GM23338 (cell line): Measurements from ENCODE around the gene LRBA. TPM values are rescaled to one million over a fixed set of nuclear protein-coding genes. Genes with fewer than 3 reads are reported as not detected.

Experiments
- ATAC-seq: fragments of 200-7000 bp; cut with Tn5 transposase; 3 replicates; pipeline ENCODE4 v1.9.1; 2020
- DNase-seq: peaks from one replicate; pipeline ENCODE4 v3.0.0-alpha.2; 2015; ENCODE audit warnings: low spot score
- H2AFZ ChIP-seq: fragments of 200-600 bp; sonication (generic); 2 replicates; pipeline ENCODE4 v1.8.0; 2016; ENCODE audit warnings: antibody characterized with exemption, mild to moderate bottlenecking, moderate library complexity
- H3F3A ChIP-seq: fragments of 200-600 bp; sonication (generic); replicated peaks from 2 replicates; pipeline ENCODE4 v1.8.0; 2017; ENCODE audit warnings: antibody characterized with exemption, mixed run types, low read depth
- H3K27ac ChIP-seq: fragments of 200-600 bp; sonication (generic); 2 replicates; pipeline ENCODE4 v1.6.1; 2016; ENCODE audit warnings: low read depth
- H3K27me3 ChIP-seq: fragments of 200-600 bp; sonication (generic); 2 replicates; pipeline ENCODE4 v1.8.0; 2016; ENCODE audit warnings: mild to moderate bottlenecking, mixed run types, moderate library complexity; ENCODE audit not compliant: insufficient read depth
- H3K36me3 ChIP-seq: fragments of 200-600 bp; sonication (generic); 2 replicates; pipeline ENCODE4 v1.8.0; 2016; ENCODE audit warnings: mild to moderate bottlenecking; ENCODE audit not compliant: insufficient read depth
- H3K4me1 ChIP-seq: fragments of 200-600 bp; sonication (generic); 2 replicates; pipeline ENCODE4 v1.8.0; 2016; ENCODE audit warnings: mild to moderate bottlenecking, moderate library complexity; ENCODE audit not compliant: insufficient read depth
- H3K4me2 ChIP-seq: fragments of 200-600 bp; sonication (generic); 2 replicates; pipeline ENCODE4 v1.7.1; 2017; ENCODE audit warnings: mixed run types
- H3K4me3 ChIP-seq: fragments of 200-600 bp; sonication (generic); 2 replicates; pipeline ENCODE4 v1.6.1; 2016; ENCODE audit warnings: mixed run types
- H3K79me2 ChIP-seq: fragments of 200-600 bp; sonication (generic); replicated peaks from 2 replicates; pipeline ENCODE4 v1.8.0; 2017; ENCODE audit warnings: mild to moderate bottlenecking; ENCODE audit not compliant: insufficient read depth
- H3K9me2 ChIP-seq: fragments of 200-600 bp; sonication (generic); 2 replicates; pipeline ENCODE4 v1.8.0; 2017; ENCODE audit not compliant: insufficient read depth
- H4K20me1 ChIP-seq: fragments of 200-600 bp; sonication (generic); replicated peaks from 2 replicates; pipeline ENCODE4 v1.8.0; 2017; ENCODE audit warnings: mild to moderate bottlenecking; ENCODE audit not compliant: insufficient read depth
- H3K27ac Mint-ChIP-seq: 2 replicates; pipeline ENCODE4 v1.8.0; 2020; ENCODE audit warnings: inconsistent platforms, mild to moderate bottlenecking, moderate library complexity, mixed read lengths
- H3K27me3 Mint-ChIP-seq: 3 replicates; pipeline ENCODE4 v1.8.0; 2022; ENCODE audit warnings: low read depth, mild to moderate bottlenecking, moderate library complexity, mixed read lengths, inconsistent platforms; ENCODE audit not compliant: insufficient read depth, poor library complexity
- H3K36me3 Mint-ChIP-seq: 3 replicates; pipeline ENCODE4 v1.8.0; 2021; ENCODE audit warnings: low read depth, mild to moderate bottlenecking, inconsistent platforms, moderate library complexity, mixed read lengths
- H3K4me1 Mint-ChIP-seq: 3 replicates; pipeline ENCODE4 v1.8.0; 2020; ENCODE audit warnings: mild to moderate bottlenecking, inconsistent platforms, mixed read lengths
- H3K4me3 Mint-ChIP-seq: 3 replicates; pipeline ENCODE4 v1.8.0; 2021; ENCODE audit warnings: moderate library complexity, mild to moderate bottlenecking, inconsistent platforms, mixed read lengths
- H3K9me3 Mint-ChIP-seq: 3 replicates; pipeline ENCODE4 v1.8.0; 2020; ENCODE audit warnings: moderate library complexity, mild to moderate bottlenecking, inconsistent platforms, mixed read lengths
- CREB1 ChIP-seq: fragments of 250-450 bp; sonication (Bioruptor Pico); IDR thresholded peaks from 2 replicates; pipeline ENCODE4 v1.5.0; 2020; ENCODE audit warnings: low read depth, mild to moderate bottlenecking, moderate library complexity
- CTCF ChIP-seq, 2 experiments: fragments of 200-600 bp in 1 of 2; sonication (generic) in 1 of 2; conservative IDR thresholded peaks; 2 replicates each; pipeline versions ENCODE4 v1.5.1 to v1.6.1; 2016 to 2017; ENCODE audit warnings: antibody characterized with exemption in 2 of 2, low read depth in 2 of 2, mild to moderate bottlenecking in 2 of 2, moderate library complexity in 1 of 2
- ETS1 ChIP-seq: IDR thresholded peaks from 2 replicates; pipeline ENCODE4 v1.6.1; 2016; ENCODE audit warnings: antibody characterized with exemption
- EZH2 ChIP-seq: fragments of 200-600 bp; sonication (generic); IDR thresholded peaks from one replicate; pipeline ENCODE4 v1.8.0; 2017; ENCODE audit warnings: antibody characterized with exemption, mild to moderate bottlenecking, low read depth; ENCODE audit not compliant: unreplicated experiment
- NANOG ChIP-seq: IDR thresholded peaks from 2 replicates; pipeline ENCODE4 v1.6.1; 2016; ENCODE audit warnings: antibody characterized with exemption, borderline replicate concordance
- POLR2AphosphoS5 ChIP-seq: IDR thresholded peaks from 2 replicates; pipeline ENCODE4 v1.6.1; 2016; ENCODE audit warnings: antibody characterized with exemption, low read depth
- STAT1 ChIP-seq: IDR thresholded peaks from one replicate; pipeline ENCODE4 v1.6.1; 2016; ENCODE audit warnings: antibody characterized with exemption; ENCODE audit not compliant: unreplicated experiment
- ZNF114 ChIP-seq: fragments of 250-450 bp; sonication (Bioruptor Pico); IDR thresholded peaks from 2 replicates; pipeline ENCODE4 v1.5.0; 2020; ENCODE audit warnings: mild to moderate bottlenecking, moderate library complexity
- ZNF462 ChIP-seq: fragments of 250-450 bp; sonication (Bioruptor Pico); IDR thresholded peaks from 2 replicates; pipeline ENCODE4 v1.5.0; 2020; ENCODE audit warnings: mild to moderate bottlenecking, moderate library complexity
- polyA plus RNA-seq: library from polyadenylated mRNA; unstranded; fragments of >200 nt; fragmentation: Nextera tagmentation; extraction: Ambion mirVana; gene quantifications from 2 replicates; pipeline ENCODE4 v1.2.1, GENCODE V29; 2016
- total RNA-seq: library from RNA; depleted of rRNA; stranded (reverse); fragments of >200 nt; shearing (Covaris generic); gene quantifications from 2 replicates; pipeline ENCODE4 v1.2.3, GENCODE V29; 2014

Gene LRBA
- total and polyA plus RNA-seq, 2 experiments from 2014 or later = 23.3 to 126 TPM

GRCh38 chr4:150219841-150220240 lies 795.2 kb downstream of the LRBA start (continued):
- TF ChIP-seq ZNF462 (CRISPR knock-in tag) = no peak
- no peak for TF ChIP-seq ETS1
- TF ChIP-seq CREB1 (CRISPR knock-in tag) = no peak
- no peak for TF ChIP-seq POLR2AphosphoS5

GRCh38 chr4:150218447-150218846 lies 796.6 kb downstream of the LRBA start:
- Histone ChIP-seq H3K9me2 (no peaks in the 10 kb centered on the region), H3K36me3 (no peaks in the 10 kb centered on the region), H4K20me1 (no peaks in the 10 kb centered on the region), H3K4me1 (peaks cover 8% of the 10 kb centered on the region; the same call in 1 of the 2 replicates), H3K4me2 (no peak overlapping the region), H3K27ac (no peak overlapping the region), H3K27me3 (no peaks in the 10 kb centered on the region), H3F3A (no peaks in the 10 kb centered on the region), H2AFZ (peak overlapping the region; percentile 82; the same call in 1 of the 2 replicates), H3K79me2 (no peaks in the 10 kb centered on the region), H3K4me3 (no peak overlapping the region)
- Mint-ChIP-seq H3K4me1 (peaks cover 12% of the 10 kb centered on the region; the same call in 2 of the 3 replicates), H3K27me3 (peaks cover 2% of the 10 kb centered on the region), H3K36me3 (no peaks in the 10 kb centered on the region), H3K9me3 (no peaks in the 10 kb centered on the region), H3K4me3 (no peak overlapping the region), H3K27ac (no peak overlapping the region)
- DNase-seq (no peak), ATAC-seq (no peak)
- TF ChIP-seq CTCF (conservative IDR thresholded peaks at IDR 0.05; ENCODE audit: low read depth in 2 of 2) (no peak), STAT1 (no peak), NANOG (no peak), CREB1 (CRISPR knock-in tag) (no peak), ZNF114 (CRISPR knock-in tag) (no peak), EZH2 (no peak)
